ENCODE data around the gene GBX2. TPM values are rescaled to one million over a fixed set of nuclear protein-coding genes. Genes with fewer than 3 reads are reported as not detected.

GBX2 gene
- total RNA-seq, 1 experiment from 2014 or later: not detected

GRCh38 chr2:236196366-236196765, 28.2 kb upstream of the GBX2 start:
- Mint-ChIP-seq H3K9me3 (ENCODE audit: unreplicated experiment) (no peaks in the 10 kb centered on the region), H3K27ac (ENCODE audit: low read depth, unreplicated experiment) (no peak overlapping the region), H3K4me1 (ENCODE audit: insufficient read depth, unreplicated experiment) (no peaks in the 10 kb centered on the region), H3K4me3 (ENCODE audit: unreplicated experiment) (no peak overlapping the region), H3K36me3 (ENCODE audit: insufficient read depth, unreplicated experiment) (no peaks in the 10 kb centered on the region), H3K27me3 (ENCODE audit: insufficient read depth, unreplicated experiment) (peaks cover 12% of the 10 kb centered on the region)
- DNase-seq (ENCODE audit: unreplicated experiment): no peak
- ChIA-PET CTCF (no interaction called here), POLR2A (no interaction called here)
- intact Hi-C loops (cut with micrococcal nuclease): no loop called here
- no TSS peak for BruUV-seq (replicated peaks)
- TF ChIP-seq CTCF (IDR thresholded peaks at IDR 0.05; ENCODE audit: unreplicated experiment): no peak

GRCh38 chr2:236195726-236196125, 27.5 kb upstream of the GBX2 start:
- intact Hi-C loops (cut with micrococcal nuclease): no loop called here
- no peaks in the 10 kb centered on the region for H3K9me3 Mint-ChIP-seq (ENCODE audit: unreplicated experiment)
- no peak overlapping the region for H3K4me3 Mint-ChIP-seq (ENCODE audit: unreplicated experiment)
- no peaks in the 10 kb centered on the region for H3K36me3 Mint-ChIP-seq (ENCODE audit: insufficient read depth, unreplicated experiment)
- no peak for DNase-seq (ENCODE audit: unreplicated experiment)
- ChIA-PET CTCF (interaction anchor here (1.3 kb wide), 1 partner anchor 14 kb away, joined by 4 read pairs; no protein-coding TSS in a partner anchor), POLR2A (no interaction called here)
- H3K27me3 Mint-ChIP-seq (ENCODE audit: insufficient read depth, unreplicated experiment): peaks cover 5% of the 10 kb centered on the region
- H3K27ac Mint-ChIP-seq (ENCODE audit: low read depth, unreplicated experiment): no peak overlapping the region
- no peaks in the 10 kb centered on the region for H3K4me1 Mint-ChIP-seq (ENCODE audit: insufficient read depth, unreplicated experiment)
- BruUV-seq (replicated peaks): no TSS peak
- TF ChIP-seq CTCF (IDR thresholded peaks at IDR 0.05; ENCODE audit: unreplicated experiment): no peak

- intact Hi-C loops (cut with micrococcal nuclease): no loop called here
- Mint-ChIP-seq H3K4me3 (ENCODE audit: unreplicated experiment) (no peak overlapping the region), H3K27me3 (ENCODE audit: insufficient read depth, unreplicated experiment) (no peaks in the 10 kb centered on the region), H3K36me3 (ENCODE audit: insufficient read depth, unreplicated experiment) (no peaks in the 10 kb centered on the region), H3K9me3 (ENCODE audit: unreplicated experiment) (no peaks in the 10 kb centered on the region), H3K4me1 (ENCODE audit: insufficient read depth, unreplicated experiment) (no peaks in the 10 kb centered on the region), H3K27ac (ENCODE audit: low read depth, unreplicated experiment) (no peak overlapping the region)
- ChIA-PET CTCF (interaction anchor here (1.3 kb wide), 1 partner anchor 13 kb away, joined by 4 read pairs; no protein-coding TSS in a partner anchor), POLR2A (no interaction called here)
- BruUV-seq (replicated peaks): no TSS peak
- no peak for TF ChIP-seq CTCF (IDR thresholded peaks at IDR 0.05; ENCODE audit: unreplicated experiment)
- DNase-seq (ENCODE audit: unreplicated experiment): no peak
Measured at GRCh38 chr2:236194786-236195185, 26.6 kb upstream of the GBX2 start.

GRCh38 chr2:236193026-236193425, 24.8 kb upstream of the GBX2 start:
- H3K27me3 Mint-ChIP-seq (ENCODE audit: insufficient read depth, unreplicated experiment): no peaks in the 10 kb centered on the region
- H3K27ac Mint-ChIP-seq (ENCODE audit: low read depth, unreplicated experiment): no peak overlapping the region
- no peaks in the 10 kb centered on the region for H3K4me1 Mint-ChIP-seq (ENCODE audit: insufficient read depth, unreplicated experiment)
- H3K36me3 Mint-ChIP-seq (ENCODE audit: insufficient read depth, unreplicated experiment): no peaks in the 10 kb centered on the region
- POLR2A ChIA-PET: no interaction called here
- H3K4me3 Mint-ChIP-seq (ENCODE audit: unreplicated experiment): no peak overlapping the region
- no TSS peak for BruUV-seq (replicated peaks)
- CTCF ChIA-PET: interaction anchor here (2.5 kb wide), 1 partner anchor 13 kb away, joined by 8 read pairs; no protein-coding TSS in a partner anchor
- intact Hi-C loops (cut with micrococcal nuclease): no loop called here
- TF ChIP-seq CTCF (IDR thresholded peaks at IDR 0.05; ENCODE audit: unreplicated experiment): no peak
- no peaks in the 10 kb centered on the region for H3K9me3 Mint-ChIP-seq (ENCODE audit: unreplicated experiment)
- no peak for DNase-seq (ENCODE audit: unreplicated experiment)
